Cerebellar nuclear complex (tissue), 1 donor: ENCODE results near the gene CFAP206.

Experiments used
- DNase-seq, 2 experiments: peaks; one replicate each; lab custom pipeline; 2025; lab: John Stamatoyannopoulos, UW

The CFAP206 gene

DNA sequence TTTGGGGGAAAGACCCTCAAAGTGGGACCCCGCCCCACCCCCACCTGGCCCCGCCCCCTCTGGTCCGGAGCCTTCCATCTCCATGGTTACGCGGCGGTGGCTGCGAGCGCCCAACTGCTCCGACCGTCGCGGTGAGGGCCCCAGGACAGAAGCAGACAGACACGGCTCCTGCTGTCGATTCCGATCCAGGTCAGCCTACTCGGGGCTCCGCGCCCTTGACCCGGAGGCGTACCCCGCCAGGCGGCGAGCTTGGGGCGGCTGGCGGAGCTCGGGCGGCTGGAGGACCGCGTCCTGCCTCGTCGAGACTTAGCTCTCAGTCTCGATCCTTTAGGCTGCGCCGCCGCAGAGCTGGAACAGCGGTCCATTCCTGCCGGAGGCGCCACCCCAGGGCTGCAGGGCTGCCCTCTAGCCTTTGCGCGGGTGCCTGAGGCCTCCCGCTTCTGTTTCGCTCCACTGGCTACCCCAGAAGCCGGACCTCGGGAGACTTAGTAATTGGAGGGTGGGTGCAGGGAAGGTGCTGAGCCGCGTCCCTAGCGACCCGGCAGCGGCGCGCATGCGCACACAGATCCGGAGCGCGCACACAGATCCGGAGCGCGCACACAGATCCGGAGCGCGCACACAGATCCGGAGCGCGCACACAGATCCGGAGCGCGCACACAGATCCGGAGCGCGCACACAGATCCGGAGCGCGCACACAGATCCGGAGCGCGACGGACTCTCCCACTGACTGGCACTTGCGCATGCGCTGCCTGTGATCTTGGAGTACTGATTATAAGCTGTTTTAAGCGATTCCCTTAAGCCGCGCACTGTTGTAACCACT, at the start of gene CFAP206:
Gene CFAP206 (plus strand): TSS at position 72 of the 820 bp plus-strand sequence. CDS start 1,868 bp downstream, outside the sequence.
- DNase-seq, result peak in 1 of 2 experiments; percentile 37

GRCh38 chr6:87364602-87365252, 43.0 kb upstream of the CFAP206 start:
- DNase-seq, result no peak

GRCh38 chr6:87366072-87366827, 41.5 kb upstream of the CFAP206 start:
- no peak for DNase-seq

DNA sequence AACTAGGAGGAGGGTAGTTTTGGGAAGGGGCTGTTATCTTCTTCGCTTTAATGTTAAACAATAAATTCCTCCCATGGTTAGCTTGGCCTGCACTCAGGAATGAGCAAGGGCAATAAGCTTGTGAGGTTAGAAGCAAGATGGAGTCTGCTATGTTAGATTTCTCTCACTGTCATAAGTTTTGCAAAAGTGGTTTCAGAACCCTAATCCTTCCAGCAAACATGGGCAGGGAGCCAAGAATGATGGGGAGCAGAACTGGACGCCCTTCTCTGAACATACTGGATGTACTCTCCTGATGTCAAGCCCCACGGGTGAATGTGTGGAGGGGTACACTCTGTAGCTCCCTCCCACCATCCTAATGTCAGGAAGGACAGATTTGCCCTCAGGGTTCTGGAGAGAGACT, 40.9 kb upstream of the CFAP206 start:
- no peak for DNase-seq

DNA sequence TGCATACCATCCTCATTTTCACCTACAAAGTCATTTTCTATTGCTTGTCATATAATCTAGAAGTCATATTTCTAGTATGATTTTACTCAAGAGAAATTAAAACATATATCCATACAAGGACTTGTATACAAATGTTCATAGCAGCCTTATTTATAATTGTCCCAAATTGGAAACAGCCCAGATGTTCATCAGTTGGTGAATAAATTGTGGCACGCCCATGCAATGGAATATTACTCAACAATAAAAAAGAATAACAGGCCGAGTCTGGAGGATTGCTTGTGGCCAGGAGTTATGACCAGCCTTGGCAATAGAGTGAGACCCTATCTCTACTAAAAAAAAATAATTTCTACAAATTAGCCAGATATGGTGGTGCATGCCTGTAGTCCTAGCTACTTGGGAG, 34.4 kb upstream of the CFAP206 start:
- no peak for DNase-seq

- DNase-seq, result no peak
These were observed 32.5 kb upstream of the CFAP206 start for GRCh38 chr6:87375315-87375714.

- no peak for DNase-seq
These were observed 31.1 kb upstream of the CFAP206 start for GRCh38 chr6:87376643-87377042.

DNA sequence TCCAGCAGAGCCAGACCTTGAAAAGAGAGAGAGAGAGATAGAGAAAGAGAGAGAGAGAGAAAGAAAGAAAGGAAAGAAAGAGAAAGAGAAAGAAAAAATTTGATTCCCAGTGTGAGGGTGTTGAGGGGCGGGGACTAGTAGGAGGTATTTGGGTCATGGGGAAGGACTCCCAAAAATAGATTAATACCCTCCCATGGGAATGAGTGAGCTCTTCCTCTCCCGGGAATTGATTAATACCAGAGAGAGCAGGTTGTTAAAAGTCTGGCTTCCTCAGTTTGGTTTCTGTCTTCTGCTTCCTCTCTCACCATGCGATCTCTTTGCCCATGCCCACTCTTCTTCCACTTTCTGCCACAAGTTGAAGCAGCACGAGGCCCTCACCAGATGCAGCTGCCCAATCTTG, 28.8 kb upstream of the CFAP206 start:
- DNase-seq, result no peak

DNA sequence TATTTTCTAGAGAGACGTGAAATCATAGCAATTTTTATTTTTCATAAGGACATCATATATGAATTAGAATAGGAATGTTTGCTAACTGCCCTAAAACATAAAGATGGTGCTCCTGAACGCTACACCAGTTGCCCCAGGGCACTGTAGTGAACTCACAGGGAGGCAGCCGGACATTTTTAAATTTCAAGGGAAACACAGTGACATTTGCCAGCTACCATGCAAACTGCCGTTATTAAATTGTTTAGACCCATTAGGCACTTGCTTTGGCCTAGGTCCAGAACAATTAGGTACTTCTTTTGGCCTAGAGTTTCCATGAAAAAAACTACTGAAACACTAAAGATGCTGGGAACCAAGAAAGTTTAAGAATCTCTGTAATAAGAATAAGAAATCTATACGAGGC, 24.9 kb upstream of the CFAP206 start:
- DNase-seq, result no peak

- no peak for DNase-seq
These were observed 23.7 kb upstream of the CFAP206 start for GRCh38 chr6:87384038-87384437.

DNA sequence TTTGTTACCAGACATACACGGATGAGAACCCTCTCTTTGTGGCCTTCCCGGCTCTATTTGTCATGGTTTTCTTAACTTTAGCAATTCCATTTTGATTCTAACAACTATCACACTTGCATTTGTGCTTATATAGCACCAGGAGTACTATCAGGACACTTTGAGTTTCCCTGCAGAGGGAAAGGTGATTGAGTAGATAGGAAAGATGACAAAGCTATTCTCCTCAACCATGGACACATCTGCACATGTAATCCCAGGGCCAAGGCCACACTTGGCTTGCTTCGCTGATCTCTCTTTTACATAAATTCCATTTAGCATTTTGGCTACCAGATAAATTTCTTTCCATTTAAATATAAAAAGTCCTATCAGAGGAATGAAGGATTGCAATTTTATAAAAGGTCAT, 23.3 kb upstream of the CFAP206 start:
- DNase-seq, result no peak

- DNase-seq, result no peak
These were observed 16.4 kb upstream of the CFAP206 start for GRCh38 chr6:87391334-87391733.

DNA sequence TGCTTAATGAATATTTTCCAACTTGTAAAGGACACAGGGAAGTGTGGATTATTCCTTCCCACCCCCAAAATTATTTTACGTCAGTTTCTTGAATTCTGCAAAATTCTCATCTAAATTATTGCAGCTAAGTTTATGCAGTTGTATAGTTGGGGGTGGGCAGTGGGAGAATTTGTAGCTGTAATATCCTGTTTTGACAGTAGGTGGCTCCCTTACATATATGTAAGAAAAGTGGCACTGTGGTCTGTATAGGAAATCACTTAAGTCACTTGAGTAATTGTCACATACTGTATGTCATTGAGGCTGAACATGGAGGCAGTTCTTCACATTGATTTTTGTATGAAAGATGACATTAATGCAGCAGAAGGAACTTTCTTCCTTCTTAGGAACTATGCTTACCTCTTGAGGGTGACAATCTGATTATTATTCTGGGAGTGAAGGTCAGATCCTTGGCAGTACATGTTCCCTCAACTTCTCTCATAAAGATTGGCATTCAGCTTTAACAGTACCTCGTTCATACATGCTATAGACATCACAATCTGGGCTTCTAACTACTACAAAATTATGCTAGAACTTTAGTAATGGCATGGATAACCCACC, 14.6 kb upstream of the CFAP206 start:
- no peak for DNase-seq

- DNase-seq, result no peak
These were observed 12.3 kb upstream of the CFAP206 start for GRCh38 chr6:87395431-87395830.

DNA sequence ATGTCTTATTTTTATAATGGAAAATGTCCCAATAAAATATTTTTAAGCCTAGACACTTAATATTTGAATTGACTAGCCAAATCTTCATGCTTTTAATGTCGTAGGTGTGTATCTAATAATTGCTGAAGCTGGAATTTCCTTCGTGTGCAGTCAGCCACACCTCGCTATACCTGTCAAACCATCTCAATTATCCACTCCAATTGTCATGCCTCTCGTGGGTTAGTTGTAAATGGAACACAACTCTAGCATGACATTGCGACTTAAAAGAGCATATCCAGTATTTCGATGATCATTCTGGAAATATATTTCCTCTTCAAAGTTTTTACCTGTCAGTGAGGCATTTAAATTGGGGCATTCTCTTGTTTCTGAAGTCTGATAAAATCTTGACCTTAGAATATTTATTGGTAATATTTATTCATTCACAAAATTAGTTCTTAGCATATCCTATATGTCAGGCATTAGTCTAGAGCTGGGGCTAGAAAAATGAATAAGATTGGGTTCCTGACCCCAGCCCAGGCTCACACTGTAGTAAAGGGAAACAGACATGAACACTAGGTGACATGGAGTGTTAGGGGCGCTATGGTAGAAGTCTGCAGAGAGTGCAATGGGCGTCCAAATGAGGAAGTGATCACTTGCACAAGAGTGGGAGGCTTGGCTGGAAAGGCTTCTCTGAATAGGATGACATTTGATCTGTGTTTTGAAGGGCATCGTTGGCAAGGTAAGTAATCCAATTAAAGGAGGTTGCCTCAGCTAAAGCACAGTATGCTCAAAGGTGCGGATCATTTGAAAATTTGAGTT, 11.0 kb upstream of the CFAP206 start:
- DNase-seq, result no peak

GRCh38 chr6:87397656-87398055, 10.1 kb upstream of the CFAP206 start:
- no peak for DNase-seq

GRCh38 chr6:87401832-87402231, 5.9 kb upstream of the CFAP206 start:
- DNase-seq, result no peak

DNA sequence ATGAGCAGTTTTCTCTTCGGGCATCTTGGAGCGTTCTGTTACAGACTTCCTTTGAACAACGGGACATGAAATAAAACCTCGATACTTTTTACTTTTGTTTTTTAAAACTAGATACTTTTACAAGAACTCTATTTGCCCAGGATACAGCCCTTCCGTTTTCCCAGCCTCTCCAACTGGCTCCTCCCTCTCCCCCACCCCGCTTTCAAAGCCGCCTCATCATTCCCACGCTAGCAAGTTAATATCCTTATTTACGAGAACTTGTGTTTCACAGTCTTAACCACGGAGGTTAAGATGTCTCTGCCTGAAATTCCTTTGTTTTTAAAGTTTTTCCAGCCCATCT, 241 bp upstream of the CFAP206 start:
- DNase-seq, result peak in 1 of 2 experiments; percentile 19

- no peak for DNase-seq
These were observed 966 bp downstream of the CFAP206 start for GRCh38 chr6:87408721-87409155.

DNA sequence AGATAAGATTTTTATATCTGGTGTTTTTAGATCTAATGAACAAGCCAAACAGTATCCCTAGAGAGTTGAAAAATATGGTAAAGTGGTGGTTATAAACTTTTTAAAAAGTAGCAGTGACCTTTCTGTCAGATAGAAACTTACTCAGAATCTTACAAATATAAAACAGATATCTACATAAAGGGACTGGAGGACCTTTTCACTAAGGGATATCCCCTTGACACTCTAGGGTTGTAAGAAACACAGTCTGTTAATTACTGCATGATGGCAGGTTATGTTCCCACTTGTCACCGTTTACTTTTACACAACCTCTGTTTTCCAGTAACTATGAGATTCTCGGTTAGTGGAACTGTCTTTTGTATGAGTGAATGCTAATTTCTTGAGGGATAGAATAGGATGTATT, 11.5 kb downstream of the CFAP206 start:
- no peak for DNase-seq

GRCh38 chr6:87420360-87420759, 12.6 kb downstream of the CFAP206 start:
- no peak for DNase-seq

- no peak for DNase-seq
These were observed 13.8 kb downstream of the CFAP206 start for GRCh38 chr6:87421576-87421975.
